HG02840 (cell line): Measurements from ENCODE around the gene ARHGAP22.

Experiments used
- ATAC-seq: cut with Tn5 transposase; IDR thresholded peaks from one replicate; pipeline ENCODE4 v1.9.1; 2021; ENCODE audit warnings: mild to moderate bottlenecking, moderate library complexity, moderate number of reproducible peaks; ENCODE audit not compliant: unreplicated experiment, low FRiP score

The ARHGAP22 gene

DNA sequence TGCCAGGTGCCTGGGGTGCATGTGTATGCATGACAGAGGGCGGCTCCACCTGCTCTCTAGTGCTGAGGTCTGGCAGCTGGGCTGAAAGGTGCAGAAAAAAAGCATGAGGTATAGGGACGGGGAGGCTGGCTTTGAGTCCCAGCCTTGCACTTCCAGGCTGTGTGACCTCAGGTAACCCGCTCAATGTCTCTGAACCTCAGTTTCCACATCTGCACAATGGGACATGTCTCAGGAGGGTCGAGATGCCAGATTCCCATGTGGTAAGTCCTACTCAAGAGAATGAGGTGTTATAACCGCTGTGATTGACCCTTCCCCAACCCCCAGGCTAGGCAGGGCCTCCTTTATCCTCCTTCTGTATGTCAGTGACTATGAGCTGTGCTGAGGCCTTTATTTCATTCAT, 48.8 kb downstream of the ARHGAP22 start:
- no peak for ATAC-seq

DNA sequence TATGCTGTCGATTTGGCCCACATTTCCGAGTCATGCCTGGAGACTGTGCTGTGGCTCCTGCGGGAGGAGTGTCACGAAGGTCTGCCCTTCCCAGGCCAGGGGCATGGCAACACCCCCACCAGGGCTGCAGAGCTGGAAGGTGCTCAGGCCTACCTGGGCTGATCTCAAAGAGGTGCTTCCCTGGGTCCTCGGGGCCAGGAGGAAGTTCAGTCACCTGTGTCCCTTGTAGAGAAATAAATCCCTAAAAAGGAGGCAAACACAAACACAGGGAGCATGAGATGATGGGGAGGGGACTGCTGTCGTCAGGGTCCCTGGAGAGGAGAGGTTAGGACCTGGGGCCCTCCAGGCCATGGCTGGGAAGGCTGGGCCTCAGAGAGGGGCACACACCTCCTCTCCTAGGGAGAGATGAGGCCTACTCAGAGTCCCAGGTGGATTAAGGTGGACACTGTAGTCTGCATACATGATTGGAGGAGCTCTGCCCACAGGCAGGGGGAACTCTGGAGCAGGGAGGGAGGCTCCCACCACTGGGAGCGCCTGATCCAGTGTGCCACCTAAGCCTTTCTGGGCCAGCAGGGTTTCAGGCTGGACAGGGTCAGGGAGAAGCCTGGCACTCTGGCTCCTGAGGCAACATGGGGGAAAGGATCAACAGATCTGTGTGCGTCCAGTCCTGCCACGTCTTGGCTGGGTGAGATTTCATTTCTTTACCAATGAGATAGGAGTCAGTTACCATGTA, 49.4 kb downstream of the ARHGAP22 start:
- ATAC-seq = no peak

DNA sequence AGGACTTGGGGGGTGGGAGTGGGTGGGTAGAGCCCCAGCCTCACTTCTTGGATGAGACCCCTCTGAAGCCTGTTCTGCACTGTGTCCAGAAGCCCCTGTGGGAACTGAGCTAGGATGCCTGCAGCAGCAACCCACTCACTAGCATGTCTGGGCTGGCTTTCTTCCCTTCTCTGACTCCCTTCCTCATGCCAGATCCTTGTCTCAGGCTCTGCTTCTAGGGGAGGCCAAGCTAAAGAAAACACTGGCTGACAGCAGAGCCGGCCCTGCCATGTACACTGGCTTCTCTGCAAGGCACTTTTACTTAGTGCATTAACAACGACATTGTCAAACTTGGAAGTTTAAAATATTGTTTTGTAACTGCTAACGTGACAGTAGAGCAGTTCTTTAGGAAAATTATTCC, 50.2 kb downstream of the ARHGAP22 start:
- ATAC-seq = no peak

DNA sequence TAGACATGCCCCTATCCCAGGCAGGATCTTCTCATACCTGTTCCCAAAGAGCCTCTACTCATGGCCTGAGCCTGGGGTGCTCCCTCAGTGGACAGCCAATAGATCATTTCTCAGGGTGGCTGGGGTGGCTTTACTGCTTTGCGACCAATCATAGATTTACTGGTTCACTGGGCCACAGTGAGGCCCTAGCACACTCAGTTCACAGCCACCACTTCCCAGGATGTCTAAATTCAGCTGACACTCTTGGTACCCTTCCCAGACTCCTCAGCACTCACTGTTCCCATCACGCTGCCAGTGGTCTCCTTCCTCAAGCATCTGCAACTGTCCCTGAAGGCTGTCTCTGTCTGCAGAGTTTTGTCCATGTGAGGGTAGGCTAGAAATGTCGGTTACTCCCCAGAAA, 50.6 kb downstream of the ARHGAP22 start:
- no peak for ATAC-seq

DNA sequence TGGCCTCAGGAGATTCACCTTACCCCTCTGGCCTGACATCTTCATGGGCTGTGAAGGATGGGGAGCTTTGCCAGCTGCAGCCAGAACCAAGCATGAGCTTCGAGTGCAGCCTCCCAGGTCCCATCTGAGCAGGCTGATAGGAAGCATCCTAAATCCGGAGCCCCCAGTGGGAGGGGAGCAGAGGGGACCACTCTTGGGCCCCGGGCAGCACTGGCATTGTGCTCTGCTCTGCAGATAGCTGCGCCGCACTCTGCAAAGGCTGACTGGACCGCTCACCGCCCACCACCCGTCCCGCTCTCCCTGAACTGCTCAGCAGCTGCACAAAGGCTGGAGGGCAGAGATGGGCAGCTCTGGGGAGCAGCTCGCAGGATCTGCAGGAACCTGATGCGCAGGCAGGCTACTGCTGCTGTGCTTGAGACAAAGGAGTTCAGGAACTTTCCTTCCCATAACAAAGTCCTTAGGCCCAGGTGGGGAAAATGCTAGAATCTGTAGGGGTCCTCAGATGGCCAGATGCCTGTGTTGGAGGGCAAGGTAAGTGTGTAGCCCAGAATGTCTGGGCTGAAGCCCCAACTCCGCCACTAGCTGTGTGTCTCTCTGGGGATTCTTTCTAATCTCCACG, 51.8 kb downstream of the ARHGAP22 start:
- no peak for ATAC-seq

DNA sequence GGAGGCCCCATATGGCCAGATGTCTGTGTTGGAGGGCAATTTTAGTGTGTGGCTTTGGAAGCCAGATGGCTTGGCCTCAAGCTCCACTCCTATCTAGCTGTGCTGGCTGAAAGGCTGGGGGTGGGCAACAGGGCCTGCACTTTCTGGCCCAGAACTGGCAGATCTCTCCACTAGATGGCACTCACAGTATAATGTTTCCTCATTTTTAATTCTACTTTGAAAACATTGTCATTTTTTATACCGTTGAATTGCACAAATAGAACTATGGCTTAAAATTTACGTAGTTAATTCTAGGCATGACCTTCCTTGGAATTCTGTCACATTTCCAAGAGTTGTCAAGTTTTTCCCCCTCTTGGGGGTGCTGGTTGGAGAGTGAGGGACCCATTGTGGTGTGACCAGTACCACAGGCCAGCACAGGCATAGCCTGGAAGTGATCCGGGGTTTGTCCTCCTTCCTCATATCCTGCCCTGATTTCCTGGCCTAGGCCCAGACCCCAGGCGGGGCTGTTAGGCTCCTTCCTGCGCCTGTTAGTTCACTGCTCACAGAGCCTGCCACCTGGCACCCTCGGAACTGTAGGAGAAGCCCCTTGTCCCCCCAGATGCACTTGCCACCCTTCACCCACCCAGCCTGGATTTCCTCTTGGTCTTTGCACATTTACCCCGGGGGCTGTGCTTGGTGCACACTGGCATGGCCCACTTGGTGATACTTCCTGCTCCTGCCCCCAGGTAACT, 52.8 kb downstream of the ARHGAP22 start:
- no peak for ATAC-seq

DNA sequence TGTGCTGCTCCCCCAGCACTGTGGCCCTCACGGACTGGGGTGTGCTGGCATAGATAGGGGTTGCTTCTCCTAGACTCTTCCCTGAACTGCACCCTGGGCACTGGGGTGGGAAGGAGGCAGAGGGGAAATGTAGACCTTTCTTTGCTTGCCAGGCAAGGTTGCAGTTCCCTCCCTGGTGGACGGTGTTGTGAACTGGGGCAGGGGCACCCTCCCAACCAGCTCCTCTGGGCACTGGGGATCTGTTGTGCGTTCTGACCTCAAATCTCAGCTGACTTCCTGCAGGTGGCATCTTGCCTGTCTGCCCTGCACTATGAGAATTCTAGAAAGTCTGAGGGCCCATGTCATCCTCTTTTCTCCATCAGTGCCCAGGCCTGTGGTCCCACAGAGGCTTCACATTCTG, 53.9 kb downstream of the ARHGAP22 start:
- no peak for ATAC-seq

DNA sequence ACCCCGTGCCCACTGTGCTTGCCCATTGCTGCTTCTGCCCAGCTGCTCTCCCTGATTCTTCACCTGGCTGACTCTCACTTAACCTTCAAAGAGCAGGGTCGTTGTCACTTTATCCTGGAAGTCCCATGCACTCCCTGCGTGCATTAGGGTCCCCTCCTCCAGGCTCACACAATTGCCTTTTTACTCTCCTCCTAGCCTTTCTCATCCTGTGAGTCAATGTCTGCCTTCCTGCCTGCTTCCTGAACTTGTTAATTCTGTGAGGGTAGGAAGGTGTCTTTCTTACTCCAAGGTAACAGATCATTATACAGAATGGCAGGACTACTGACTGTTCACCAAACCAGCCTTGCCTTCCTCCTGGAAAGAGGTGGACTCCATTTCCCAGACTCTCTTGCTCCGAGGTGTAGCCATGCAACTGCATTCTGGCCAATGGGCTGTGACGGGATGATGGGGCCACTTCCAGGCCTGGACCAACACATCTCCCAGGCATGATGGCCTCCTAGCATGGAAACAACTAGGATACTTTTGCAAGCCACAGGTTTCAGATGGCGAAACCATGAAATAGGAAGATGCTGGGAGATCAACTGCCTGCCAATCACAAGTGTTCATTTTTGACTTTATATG, 54.7 kb downstream of the ARHGAP22 start:
- ATAC-seq = no peak

DNA sequence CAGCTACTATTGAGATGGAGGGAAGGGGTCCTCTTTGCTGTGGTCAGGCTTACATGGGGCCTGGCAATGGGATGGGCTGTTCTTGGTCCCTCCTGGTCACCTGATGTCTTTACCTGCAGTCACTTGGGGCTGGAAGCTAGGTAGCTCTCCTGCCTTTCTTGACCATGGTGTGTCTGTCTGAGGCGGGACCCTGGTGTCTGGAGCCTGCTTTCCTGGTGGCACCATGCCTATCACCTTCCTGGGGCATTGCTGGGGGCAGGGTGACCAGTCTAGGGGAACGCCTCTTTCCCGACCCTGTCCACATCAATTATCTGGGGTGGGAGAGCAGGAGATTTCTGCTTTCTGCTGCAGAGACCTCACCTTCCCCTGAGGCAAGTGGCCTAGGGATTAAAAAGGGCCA, 55.6 kb downstream of the ARHGAP22 start:
- ATAC-seq = no peak

DNA sequence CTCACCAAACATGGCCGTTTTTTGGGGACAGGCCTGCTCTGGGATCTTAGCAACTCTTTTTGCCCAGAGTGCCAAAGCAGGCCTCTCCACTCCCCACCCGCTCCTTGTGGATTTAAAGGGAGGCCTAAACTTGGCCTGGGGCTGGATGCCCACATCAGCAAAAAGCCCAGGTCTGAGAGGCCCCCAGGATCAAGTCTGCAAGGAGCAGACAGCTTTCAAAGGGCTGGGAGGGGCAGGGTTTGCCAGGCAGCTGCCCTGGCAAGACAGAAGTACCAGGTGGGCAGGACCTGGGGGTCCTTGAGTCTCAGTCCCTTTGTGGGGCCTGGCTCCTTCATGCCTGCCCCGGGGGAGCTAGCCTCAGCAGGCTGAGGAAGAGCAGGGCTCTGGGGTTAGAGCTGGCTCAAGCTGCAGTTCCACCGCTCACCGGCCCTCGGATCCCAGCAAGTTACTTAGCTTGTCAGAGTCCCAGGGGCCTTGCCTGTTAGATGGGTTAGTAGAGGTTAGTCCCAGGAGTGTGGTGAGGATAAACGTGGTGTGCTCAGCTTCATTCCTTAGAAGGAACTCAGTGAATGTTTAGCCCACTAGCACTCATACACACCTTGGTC, 56.2 kb downstream of the ARHGAP22 start:
- ATAC-seq = no peak

DNA sequence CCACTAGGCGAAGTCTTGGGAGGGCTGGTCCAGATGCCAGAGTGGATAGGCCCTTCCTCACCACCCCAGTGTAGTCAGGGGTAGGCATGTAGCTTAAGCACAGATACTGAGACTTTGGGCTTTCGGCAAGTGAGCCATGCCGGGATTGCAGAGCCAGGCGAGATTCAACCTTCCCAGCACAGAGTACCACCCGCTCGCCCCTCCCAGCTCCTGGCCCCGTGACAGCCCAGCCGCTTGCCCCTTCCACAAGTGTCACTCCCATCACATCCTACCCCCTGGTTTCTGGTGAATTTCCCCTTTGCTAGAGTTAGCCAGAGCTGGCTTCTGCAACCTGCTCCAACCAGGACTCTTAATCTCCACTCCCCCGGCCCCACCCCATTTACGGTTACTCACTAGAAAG, 56.9 kb downstream of the ARHGAP22 start:
- no peak for ATAC-seq

DNA sequence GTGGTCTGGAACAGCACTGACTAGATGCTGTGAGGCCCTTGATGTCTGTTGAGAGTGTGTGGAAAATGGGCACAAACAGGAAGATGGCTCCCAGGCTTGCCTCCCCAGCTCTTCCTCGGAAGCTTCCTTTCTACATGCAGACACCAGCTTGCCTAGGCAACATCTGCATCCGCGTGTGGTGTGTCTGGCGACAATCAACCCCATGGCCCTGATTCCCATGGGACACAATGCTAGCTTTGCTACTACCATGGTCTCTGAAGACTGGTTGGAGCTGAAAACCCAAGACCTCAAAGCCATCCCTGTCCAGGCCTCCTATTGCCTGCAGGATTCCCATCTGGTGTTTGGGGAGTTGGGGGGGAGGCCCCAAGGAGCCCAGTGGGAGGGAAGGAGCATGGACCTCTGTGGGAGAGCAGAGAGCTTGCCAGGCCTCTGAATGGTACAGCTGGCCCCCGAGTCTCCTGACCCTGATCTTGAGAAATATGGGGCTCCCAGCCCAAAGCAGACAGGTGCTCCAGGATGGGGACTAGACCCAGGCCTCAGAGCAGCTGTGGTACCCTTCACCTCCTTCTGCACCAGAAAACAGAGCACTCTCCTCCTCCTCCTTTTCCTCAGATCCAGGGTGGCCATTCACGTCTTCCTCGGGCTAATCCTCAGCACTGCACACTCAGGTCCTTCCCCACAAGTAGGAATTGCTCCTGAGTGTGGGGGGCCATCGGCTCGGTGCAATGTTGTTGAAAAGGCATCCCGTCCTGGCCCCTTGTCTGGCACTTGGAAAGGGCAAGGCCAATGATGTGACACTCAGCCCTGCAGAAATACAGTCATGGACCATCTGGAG, 57.6 kb downstream of the ARHGAP22 start:
- no peak for ATAC-seq

DNA sequence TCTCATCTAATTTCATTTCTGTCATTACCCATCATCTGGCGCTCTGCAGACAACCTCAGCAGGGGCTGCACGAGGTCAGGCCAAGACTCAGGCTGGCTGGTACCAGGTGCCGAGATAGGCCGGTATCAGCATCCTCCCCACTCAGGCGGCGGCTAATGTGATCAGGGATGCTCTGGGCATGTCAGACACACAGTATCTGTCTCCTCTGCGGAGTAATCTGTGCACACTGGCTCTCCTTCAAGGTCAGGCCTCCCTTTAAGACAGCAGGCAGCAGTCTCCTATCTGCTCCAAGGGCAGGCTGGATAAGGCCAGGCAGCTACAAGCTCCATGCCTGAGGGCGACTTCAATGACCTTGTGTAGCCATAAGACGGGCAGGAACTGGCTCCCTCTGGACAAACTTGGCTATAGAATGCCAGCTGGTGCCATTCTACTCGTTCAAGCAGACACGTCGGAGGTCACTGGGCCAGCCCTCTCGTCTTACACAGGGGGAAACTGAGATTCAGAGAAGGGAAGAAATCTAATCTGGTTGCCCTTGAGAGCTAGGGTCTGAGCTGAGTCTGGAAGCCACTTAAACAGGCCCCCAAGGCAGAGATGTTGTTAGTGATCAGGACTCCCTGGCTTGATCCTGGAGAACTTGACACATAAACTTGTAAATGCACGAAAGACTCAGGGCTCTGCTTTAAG, 59.3 kb downstream of the ARHGAP22 start:
- no peak for ATAC-seq

DNA sequence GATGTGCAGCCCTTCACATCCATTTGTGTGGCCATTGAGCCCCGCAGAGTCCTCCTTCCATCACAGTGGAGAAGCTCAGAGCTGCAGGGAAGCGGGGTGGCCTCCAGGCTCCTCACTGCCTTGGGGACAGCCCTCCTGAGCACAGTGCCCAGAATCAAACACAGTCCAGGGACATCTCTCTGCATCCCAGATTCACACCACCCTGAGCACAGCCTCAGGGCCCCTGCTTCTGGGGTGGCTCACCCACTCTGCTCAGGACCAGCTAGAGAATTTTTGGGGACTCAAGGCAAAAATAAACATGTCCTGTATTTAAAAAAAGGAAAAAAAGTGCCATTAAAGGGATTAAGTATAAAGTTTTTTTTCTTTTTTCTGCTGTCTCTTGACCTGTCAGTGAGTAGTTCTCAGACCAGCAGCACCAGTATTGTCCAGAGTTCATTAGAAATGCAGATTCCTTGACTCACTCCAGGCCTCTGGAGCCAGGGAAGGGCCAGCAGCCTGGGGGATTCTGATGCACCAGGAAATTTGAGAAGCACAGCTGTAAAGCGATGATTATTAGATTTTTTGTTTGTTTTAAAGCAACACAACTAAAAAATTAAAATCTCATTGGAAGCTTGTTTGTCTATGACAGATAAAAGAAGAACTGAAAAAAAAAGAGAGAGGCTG, 61.6 kb downstream of the ARHGAP22 start:
- no peak for ATAC-seq

DNA sequence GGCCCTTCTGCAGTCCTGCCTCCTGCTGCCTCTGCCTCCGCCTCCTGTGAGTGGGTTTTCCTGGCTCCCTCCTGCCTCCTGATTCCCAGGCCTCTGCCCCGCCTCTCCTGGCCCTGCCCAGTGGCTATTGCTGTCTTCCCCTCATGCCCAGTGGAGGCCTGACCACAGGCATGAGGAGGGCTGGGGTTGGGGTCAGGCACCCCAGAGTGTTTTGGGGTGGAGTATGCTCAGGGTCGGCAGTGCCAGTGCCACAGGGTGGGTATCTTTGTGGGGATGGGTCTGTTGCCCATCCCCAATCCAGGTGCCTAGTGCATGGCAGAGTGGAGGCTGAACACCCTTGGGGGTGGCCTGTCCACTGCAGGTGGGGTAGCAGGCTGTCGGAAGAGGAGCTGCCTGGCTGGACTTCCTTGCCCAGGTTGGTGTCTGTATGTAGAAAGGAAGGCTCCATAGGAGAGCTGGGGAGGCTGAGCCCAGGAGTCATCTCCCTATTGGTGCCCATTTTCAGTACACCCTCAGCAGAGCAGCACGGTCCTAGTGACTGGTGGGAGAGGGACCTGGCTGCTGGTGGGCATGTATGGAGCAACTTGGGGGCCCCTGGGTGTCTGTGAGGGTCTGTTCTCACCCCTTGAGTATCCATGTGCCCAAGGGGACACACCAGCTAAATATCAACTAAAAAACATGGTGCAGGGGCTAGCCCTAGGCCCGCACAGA, 62.2 kb downstream of the ARHGAP22 start:
- no peak for ATAC-seq

DNA sequence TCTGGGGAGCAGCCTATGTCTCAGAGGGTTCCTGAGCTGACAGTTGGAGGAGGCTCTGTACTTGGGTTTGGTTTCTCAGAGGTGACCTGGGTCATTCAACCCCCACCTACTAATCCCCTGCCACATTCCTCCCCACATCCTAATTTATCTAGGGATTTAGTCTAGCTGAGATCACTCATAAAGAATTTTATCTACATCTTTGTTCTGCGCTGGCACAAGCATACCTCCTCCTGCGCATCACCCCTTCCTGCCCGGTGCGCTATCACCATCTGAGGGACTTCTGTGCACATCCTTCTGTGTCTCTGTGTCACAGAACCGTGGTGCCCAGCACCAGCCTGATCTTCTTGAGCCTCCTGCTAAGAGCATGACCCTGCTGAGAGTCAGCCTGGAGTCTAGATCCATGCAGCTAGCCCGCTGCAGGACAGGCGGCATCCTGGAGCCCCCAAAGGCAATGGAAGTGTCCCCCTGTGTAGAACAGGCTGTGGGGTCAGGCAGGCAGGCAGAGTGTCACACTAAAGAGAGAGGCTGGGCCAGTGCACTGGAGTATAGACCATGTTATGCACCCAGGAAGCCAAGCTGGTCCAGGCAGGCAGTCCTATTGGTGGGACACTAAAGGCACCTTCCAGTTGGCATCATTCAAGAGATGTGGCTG, 63.6 kb downstream of the ARHGAP22 start:
- ATAC-seq = no peak

DNA sequence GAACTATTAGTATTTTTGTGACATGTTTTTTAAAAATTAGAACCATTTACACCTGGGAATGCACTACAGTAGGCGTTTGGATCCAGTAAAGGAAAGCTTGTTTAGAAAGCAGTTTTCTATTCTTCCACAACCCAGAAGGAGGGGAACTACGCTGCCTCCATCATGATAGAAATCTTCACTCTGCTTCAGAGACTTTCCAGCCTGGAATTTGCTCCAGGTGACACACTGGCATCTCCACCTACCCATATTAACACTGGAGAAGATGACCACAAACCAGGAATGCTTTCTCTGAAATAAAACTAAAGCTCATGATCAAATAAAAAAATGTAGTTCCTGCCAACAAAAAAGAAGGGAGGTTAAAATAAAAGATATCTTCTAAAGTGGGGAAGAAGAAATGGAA, 66.3 kb downstream of the ARHGAP22 start:
- no peak for ATAC-seq
